Ammon's horn (tissue), 1 donor: Measurements from ENCODE around the gene CTNNA2.

Experiments
- DNase-seq: peaks from one replicate; pipeline ENCODE4 v3.0.0-alpha.2; 2016; ENCODE audit warnings: low spot score

The CTNNA2 gene

DNA sequence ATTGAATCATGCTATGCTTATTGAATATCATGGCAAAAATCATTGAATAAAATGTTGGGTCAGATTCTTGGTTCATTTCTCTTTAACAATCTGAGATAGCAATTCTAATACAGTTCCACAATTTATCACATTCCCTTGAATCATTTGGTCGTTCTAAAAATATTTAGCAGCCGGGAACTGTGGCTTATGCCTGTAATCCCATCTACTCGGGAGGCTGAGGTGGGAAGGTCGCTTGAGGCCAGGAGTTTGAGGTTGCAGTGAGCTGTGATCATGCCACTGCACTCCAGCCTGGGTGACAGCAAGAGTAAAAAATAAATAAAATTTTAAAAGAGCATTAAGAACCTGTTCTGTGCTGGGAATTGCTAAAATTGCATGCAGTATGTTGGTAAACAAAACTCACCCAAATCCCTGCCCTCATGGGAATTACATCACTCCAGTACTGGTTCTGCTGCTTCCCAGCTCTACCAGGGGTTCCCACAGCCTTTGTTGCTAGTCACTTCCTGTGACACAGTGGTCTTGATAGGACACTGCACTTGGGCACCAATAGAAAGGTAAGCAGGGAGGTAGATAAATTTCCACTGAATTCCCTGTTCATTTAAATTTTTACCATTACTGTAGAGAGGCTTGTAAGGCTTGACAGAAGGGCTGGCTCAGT lies 200.4 kb downstream of the CTNNA2 start:
- no peak for DNase-seq

- DNase-seq: no peak
Measured at GRCh38 chr2:79714283-79714682, 201.4 kb downstream of the CTNNA2 start.

DNA sequence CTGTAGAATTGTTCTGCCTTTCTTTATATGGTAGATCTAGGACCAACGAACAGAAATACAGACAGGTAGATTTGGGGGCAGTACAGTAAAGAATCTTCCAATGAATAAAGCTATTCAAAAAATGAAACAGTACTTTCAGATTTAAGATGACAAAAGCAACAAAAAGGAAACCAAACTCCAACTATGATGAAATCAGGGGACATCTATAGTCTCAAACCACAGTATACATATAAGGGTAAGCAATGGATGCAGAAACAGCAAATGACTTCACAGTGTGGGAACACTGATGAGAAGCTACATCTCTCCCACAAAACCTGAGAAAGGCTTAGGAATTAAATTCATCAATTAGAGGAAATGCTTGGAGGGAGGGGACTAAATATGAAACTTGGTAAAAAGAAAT lies 202.5 kb downstream of the CTNNA2 start:
- DNase-seq: no peak

DNA sequence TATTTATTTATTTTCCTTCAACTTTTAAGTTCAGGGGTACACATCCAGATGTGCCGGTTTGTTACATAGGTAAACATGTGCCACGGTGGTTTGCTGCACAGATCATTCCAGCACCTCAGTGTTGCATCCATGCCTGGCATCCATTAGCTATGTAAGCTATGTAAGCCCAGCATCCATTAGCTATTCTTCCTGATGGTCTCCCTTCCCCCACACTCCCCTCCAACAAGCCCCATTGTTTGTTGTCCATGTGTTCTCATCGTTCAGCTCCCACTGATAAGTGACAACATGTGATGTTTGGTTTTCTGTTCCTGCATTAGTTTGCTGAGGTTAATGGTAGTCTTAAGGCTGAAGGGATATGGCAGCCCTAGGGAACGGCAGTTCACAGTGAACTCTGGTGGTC lies 203.4 kb downstream of the CTNNA2 start:
- no peak for DNase-seq

DNA sequence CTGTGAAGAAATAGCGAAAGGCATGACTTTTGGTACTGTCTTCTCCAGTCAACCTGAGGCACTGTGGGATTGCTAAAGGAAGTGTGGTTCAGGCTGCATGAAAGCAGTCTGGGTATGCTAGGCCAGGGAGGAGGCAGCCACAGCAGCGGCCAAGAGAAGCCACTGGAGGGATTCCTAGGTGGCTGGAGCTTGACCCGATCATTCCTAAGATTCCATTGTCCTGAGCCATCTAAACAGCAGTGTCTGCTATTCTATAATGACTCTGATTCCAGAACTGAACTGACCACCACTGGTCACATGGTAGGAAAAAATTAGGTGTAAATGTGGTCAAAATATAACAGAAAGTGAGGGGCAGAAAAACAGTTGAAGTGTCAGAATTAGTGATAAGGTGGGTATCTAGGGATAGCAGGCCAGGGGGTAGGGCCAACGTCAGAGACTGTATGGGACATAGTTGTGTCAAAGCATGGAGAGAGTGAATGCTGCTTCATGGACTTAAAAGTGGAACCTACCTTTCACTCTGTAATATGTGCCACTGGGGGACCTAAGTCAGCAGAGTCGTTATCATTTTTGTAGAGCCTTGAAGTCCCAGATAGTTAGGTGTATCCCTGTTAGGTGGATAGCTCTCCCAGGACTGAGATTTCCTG lies 204.6 kb downstream of the CTNNA2 start:
- DNase-seq: no peak

- DNase-seq: no peak
Measured at GRCh38 chr2:79721061-79721460, 208.2 kb downstream of the CTNNA2 start.

DNA sequence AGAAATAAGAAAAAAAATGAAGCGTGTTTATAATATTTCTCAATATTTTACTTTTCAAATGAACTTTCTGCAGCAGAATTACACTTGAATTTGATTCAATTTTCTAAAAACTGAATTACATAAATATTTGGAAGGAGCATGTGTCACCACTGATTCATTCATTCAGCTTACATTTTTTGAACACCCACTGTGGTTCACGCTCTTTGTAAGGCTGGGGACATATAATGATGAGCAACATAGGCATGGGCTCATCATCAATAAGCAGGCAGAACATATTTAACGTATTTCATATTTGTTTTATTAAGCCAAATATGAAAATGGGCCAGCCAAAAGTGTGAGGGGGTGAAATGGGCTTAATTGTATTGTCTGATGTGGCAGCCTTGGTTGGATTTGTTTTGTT lies 209.1 kb downstream of the CTNNA2 start:
- no peak for DNase-seq

GRCh38 chr2:79723830-79724229 lies 211.0 kb downstream of the CTNNA2 start:
- DNase-seq: peak; percentile 38

DNA sequence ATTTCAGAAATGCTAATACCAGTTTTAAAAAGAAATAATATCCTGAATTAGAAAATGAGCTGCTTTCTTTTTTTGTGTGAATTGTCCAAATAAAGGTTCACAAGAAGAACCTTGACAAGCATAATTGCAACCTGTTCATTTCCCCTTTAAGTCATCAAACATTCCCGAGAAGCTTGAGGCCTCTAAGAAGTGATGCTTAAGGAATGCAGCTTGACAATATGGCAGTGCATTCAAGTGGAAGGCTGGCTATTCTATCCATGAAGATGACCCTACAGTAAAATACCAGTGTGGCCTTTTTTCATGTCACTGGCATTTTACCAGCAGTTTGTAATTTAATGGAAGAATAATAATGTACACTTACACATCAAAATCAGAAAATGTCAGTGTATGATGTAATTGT lies 216.7 kb downstream of the CTNNA2 start:
- no peak for DNase-seq

DNA sequence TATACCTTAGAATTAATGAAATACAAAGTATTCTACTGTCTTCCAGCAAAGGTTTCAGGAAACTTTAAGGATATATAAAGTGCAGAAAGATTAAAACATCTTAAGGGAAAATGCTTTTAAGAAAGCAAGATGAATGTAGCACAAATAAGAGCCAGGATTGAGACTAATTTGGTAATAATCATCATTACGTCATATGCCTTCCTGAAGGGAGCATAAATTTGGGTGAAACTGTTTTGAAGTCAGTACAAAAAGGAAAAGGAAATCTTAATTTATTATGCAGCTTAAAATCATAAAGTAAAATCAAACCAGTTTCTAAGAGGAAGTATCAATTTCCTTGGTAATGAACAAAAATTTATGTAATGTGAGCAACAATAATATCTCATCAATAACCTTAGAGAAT lies 221.7 kb downstream of the CTNNA2 start:
- DNase-seq: no peak

DNA sequence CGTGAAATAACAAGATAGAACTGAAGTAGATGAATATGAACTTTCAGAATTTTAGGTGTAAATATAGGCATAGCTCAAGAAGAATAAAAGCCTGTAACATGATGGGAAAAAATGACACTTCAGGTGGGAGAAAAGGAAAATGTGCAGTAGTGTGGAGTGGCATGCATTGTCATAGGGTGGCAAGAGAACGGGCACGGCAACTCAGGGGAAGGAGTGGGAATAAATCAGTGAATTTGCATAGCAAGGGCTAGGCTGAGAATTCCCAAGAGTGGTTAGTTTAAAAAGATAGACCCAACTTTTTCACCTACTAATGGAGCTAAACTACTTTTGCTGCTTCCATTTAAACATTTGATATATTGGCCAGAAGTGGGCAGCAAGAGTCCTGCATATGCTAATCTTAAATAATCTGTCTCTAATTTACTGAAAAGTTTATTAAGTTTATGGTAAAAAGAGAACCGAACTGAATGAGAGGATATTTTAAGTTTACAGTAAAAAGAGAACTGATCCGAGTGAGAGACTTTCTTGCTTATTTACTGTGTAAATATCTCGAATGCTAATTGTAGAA lies 228.1 kb downstream of the CTNNA2 start:
- no peak for DNase-seq

GRCh38 chr2:79750321-79750720 lies 237.5 kb downstream of the CTNNA2 start:
- DNase-seq: no peak

- DNase-seq: no peak
Measured at GRCh38 chr2:79757526-79757925, 244.7 kb downstream of the CTNNA2 start.

GRCh38 chr2:79758042-79758441 lies 245.2 kb downstream of the CTNNA2 start:
- no peak for DNase-seq

DNA sequence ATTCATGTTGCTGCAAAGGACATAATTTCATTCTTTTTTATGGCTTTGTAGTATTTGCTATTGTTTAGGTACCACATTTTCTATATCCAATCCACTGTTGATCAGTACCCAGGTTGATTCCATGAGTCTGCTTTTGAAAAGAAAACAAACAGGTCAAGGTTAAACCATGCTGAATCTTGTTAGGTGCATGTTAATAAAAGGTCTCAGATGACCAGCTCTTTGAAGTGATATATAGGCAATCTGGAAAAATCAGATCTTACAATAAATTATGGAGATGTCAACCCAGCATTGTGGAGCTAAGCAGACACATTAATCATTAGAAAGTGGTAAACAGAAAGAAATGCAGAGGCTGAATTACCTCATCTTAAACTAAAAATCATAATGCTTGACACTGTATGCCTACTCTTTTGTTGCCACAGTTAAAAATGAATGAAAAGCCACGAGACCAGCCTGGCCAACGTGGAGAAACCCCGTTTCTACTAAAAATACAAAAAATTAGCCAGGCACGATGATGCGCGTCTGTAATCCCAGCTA lies 246.0 kb downstream of the CTNNA2 start:
- no peak for DNase-seq

GRCh38 chr2:79770926-79771325 lies 258.1 kb downstream of the CTNNA2 start:
- DNase-seq: no peak

- no peak for DNase-seq
Measured at GRCh38 chr2:79771493-79771892, 258.6 kb downstream of the CTNNA2 start.

DNA sequence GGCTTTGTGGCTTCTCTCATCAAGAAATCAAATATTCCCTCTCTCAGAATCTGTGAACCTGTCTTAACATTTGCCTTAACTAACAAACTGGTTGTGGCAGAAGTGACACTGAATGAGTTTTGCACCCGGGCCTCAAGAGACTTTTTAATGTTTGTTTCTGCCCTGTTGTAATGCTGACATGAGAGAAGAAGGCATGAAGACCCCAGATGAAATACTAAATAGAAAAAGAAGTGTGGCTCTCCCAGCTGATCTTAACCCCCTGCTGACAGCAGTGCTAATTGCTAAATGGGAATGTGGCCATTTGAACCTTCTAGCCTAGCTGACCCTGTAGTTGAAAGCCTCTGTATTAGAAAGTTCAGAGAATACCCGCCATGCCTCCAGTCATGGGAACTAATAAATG lies 261.2 kb downstream of the CTNNA2 start:
- DNase-seq: no peak

DNA sequence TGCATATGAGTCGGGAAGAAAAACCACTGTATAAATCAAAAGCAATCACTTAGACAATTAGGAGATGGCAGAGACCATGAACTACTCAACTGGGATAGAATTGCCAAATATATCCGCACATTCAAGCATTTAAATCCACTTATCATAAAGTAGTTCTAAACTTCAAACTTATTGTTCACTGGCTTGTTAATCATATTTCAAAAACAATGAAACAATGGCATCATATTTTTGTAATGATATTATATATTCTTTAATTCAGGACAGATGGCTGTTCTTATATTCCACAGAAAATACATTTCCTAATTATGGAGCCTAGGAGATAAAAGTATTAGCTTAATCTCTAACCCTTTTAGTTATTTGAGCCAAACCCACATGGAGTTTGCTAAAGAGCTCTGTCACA lies 263.6 kb downstream of the CTNNA2 start:
- DNase-seq: no peak

GRCh38 chr2:79780781-79781180 lies 267.9 kb downstream of the CTNNA2 start:
- no peak for DNase-seq

DNA sequence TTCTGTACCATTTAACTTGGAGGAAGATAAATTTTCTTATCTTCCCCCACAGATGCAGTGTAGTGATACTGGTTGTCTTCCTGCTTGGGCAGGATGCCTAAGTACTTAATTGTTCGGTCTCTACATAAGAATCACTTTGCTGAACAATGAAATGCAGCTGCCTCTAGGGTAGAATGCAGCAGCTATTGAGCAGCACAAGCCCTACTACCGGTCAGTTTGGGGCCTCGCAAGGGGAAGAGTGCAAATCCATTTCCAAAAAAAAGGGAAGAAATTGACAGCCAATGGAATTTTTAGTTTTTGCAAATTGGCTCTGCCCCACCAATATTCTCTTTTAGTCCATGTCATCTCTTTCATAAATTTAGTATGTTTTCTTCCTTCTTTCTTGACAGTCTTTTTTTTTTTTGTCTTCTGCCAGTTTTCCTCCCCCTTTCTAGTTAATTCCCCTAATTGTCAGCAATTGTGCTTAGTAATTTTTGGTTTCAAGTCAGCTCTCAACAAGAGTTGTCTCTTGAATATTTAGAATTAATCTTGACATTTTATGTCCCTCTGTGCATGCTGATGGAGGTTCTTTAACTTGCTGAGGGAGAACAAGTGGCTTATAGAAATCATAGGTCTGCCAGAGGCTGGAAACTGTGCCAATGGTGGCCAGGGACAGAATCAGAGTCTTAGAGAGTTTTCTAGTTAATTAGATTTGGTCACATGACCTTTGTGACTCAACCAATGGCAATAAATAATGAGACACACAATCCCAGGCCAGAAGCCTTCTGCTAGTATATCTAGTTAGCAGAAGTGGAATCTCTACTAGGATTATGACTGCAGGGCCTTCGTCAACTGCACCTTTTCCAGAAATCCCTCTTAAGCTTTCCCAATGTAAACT lies 270.0 kb downstream of the CTNNA2 start:
- no peak for DNase-seq

GRCh38 chr2:79788952-79789651 lies 276.3 kb downstream of the CTNNA2 start:
- DNase-seq: no peak
